ENCODE measurements around the gene SNAP47.

The SNAP47 gene

GRCh38 chr1:227735539-227736285 is 477 bp downstream of the SNAP47 start:
- no peak for TF ChIP-seq TAF1 (IDR thresholded peaks at IDR 0.05; ENCODE audit: borderline replicate concordance, insufficient read depth, low read length)
- no peak for TF ChIP-seq SIN3A (IDR thresholded peaks at IDR 0.05; ENCODE audit: borderline replicate concordance, insufficient read depth, low read length)
- no peak for TF ChIP-seq POLR2AphosphoS5 (IDR thresholded peaks at IDR 0.05; ENCODE audit: low read depth, low read length)
- TF ChIP-seq, protein P1, sequence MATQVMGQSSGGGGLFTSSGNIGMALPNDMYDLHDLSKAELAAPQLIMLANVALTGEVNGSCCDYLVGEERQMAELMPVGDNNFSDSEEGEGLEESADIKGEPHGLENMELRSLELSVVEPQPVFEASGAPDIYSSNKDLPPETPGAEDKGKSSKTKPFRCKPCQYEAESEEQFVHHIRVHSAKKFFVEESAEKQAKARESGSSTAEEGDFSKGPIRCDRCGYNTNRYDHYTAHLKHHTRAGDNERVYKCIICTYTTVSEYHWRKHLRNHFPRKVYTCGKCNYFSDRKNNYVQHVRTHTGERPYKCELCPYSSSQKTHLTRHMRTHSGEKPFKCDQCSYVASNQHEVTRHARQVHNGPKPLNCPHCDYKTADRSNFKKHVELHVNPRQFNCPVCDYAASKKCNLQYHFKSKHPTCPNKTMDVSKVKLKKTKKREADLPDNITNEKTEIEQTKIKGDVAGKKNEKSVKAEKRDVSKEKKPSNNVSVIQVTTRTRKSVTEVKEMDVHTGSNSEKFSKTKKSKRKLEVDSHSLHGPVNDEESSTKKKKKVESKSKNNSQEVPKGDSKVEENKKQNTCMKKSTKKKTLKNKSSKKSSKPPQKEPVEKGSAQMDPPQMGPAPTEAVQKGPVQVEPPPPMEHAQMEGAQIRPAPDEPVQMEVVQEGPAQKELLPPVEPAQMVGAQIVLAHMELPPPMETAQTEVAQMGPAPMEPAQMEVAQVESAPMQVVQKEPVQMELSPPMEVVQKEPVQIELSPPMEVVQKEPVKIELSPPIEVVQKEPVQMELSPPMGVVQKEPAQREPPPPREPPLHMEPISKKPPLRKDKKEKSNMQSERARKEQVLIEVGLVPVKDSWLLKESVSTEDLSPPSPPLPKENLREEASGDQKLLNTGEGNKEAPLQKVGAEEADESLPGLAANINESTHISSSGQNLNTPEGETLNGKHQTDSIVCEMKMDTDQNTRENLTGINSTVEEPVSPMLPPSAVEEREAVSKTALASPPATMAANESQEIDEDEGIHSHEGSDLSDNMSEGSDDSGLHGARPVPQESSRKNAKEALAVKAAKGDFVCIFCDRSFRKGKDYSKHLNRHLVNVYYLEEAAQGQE (IDR thresholded peaks at IDR 0.05; ENCODE audit: insufficient read depth in 1 of 2, low read depth in 2 of 2, low read length in 2 of 2), result no peak
- TF ChIP-seq FOXP2 (optimal IDR thresholded peaks at IDR 0.05; ENCODE audit: borderline replicate concordance, extremely low read depth, extremely low read length, insufficient read depth), result no peak

GRCh38 chr1:227736814-227737432 is 1.7 kb downstream of the SNAP47 start:
- no peak for TF ChIP-seq SIN3A (IDR thresholded peaks at IDR 0.05; ENCODE audit: borderline replicate concordance, insufficient read depth, low read length)
- TF ChIP-seq TAF1 (IDR thresholded peaks at IDR 0.05; ENCODE audit: borderline replicate concordance, insufficient read depth, low read length), result no peak
- TF ChIP-seq POLR2AphosphoS5 (IDR thresholded peaks at IDR 0.05; ENCODE audit: low read depth, low read length), result no peak
- TF ChIP-seq FOXP2 (optimal IDR thresholded peaks at IDR 0.05; ENCODE audit: borderline replicate concordance, extremely low read depth, extremely low read length, insufficient read depth), result no peak
- TF ChIP-seq, protein P1 (IDR thresholded peaks at IDR 0.05; ENCODE audit: insufficient read depth in 1 of 2, low read depth in 2 of 2, low read length in 2 of 2), result no peak

DNA sequence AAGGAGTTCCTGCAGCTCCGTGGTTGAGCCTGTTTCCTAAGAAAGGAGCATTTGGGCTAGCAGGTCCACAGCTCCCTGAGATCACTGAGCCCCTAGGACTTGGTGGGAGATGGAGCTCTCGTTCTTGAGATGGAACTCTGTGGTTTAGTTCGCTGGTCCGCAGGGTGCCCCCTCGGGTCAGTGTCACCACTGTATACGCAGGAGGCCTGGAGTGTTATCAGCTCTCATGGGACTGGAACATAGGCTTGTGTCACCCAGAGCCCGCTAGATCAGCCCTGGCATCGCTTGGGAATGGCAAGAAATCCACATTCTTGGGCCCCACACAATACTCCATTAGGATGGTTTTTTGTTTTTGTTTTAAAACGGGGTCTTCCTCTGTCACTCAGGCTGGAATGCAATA is 3.6 kb downstream of the SNAP47 start:
- TF ChIP-seq, protein P1 (IDR thresholded peaks at IDR 0.05; ENCODE audit: insufficient read depth in 1 of 2, low read depth in 2 of 2, low read length in 2 of 2), result no peak
- no peak for TF ChIP-seq TAF1 (IDR thresholded peaks at IDR 0.05; ENCODE audit: borderline replicate concordance, insufficient read depth, low read length)
- no peak for TF ChIP-seq FOXP2 (optimal IDR thresholded peaks at IDR 0.05; ENCODE audit: borderline replicate concordance, extremely low read depth, extremely low read length, insufficient read depth)
- no peak for TF ChIP-seq POLR2AphosphoS5 (IDR thresholded peaks at IDR 0.05; ENCODE audit: low read depth, low read length)
- no peak for TF ChIP-seq SIN3A (IDR thresholded peaks at IDR 0.05; ENCODE audit: borderline replicate concordance, insufficient read depth, low read length)

- TF ChIP-seq TAF1 (IDR thresholded peaks at IDR 0.05; ENCODE audit: borderline replicate concordance, insufficient read depth, low read length) (no peak), SIN3A (IDR thresholded peaks at IDR 0.05; ENCODE audit: borderline replicate concordance, insufficient read depth, low read length) (no peak), POLR2AphosphoS5 (IDR thresholded peaks at IDR 0.05; ENCODE audit: low read depth, low read length) (no peak), FOXP2 (optimal IDR thresholded peaks at IDR 0.05; ENCODE audit: borderline replicate concordance, extremely low read depth, extremely low read length, insufficient read depth) (no peak)
- TF ChIP-seq, protein P1 (IDR thresholded peaks at IDR 0.05; ENCODE audit: insufficient read depth in 1 of 2, low read depth in 2 of 2, low read length in 2 of 2), result no peak
These were observed 4.4 kb downstream of the SNAP47 start for GRCh38 chr1:227739636-227740035.

All from PFSK-1 (cell line).